ENCODE results near the gene CHRNA4. TPM values are rescaled to one million over a fixed set of nuclear protein-coding genes. Genes with fewer than 3 reads are reported as not detected.

CHRNA4 gene
- total and polyA plus RNA-seq, 2 of the 4 experiments (the other 2 are of a cell fraction): not detected

- H3K4ac ChIP-seq (ENCODE audit: low read depth, low read length): no peak overlapping the region
- H3K27ac ChIP-seq (ENCODE audit: insufficient read depth, low read length): no peak overlapping the region
- ATAC-seq (ENCODE audit: low read depth) (no peak), DNase-seq (no peak)
- H3K9ac ChIP-seq (ENCODE audit: low read depth, low read length): no peak overlapping the region
- H3K14ac ChIP-seq (replicated peaks; ENCODE audit: low read depth, low read length): no peak overlapping the region
- H3K4me2 ChIP-seq (ENCODE audit: low read depth, low read length): no peak overlapping the region
- no peaks in the 10 kb centered on the region for H4K20me1 ChIP-seq (ENCODE audit: insufficient read depth, low read length)
- no peaks in the 10 kb centered on the region for H3K9me1 ChIP-seq (ENCODE audit: insufficient read depth, low read length)
- no peak overlapping the region for H4K5ac ChIP-seq (ENCODE audit: low read depth, low read length)
- intact Hi-C loops (cut with micrococcal nuclease) (no loop called here), in situ Hi-C loops (cut with MboI; ENCODE audit: low sequenced_read_pairs) (no loop called here), dilution Hi-C loops (cut with HindIII; ENCODE audit: low sequenced_read_pairs, unreplicated experiment) (no loop called here)
- H3K18ac ChIP-seq (ENCODE audit: low read depth, low read length): no peak overlapping the region
- no peaks in the 10 kb centered on the region for H3K36me3 ChIP-seq (ENCODE audit: control insufficient read depth, insufficient read depth, low read length)
- BruUV-seq (replicated peaks): no TSS peak
- no peak overlapping the region for H2AK9ac ChIP-seq (replicated peaks; ENCODE audit: low read depth, low read length, poor library complexity)
- POLR2A ChIA-PET (ENCODE audit: unreplicated experiment): no interaction called here
- no peak overlapping the region for H2BK15ac ChIP-seq (ENCODE audit: low read depth, low read length)
- H3K56ac ChIP-seq (ENCODE audit: extremely low read depth, insufficient read depth, low read length): no peak overlapping the region
- peaks cover 2% of the 10 kb centered on the region for H3K27me3 ChIP-seq (ENCODE audit: control insufficient read depth, insufficient read depth, low read length)
- CTCF ChIA-PET: no interaction called here
- no peak overlapping the region for H2AFZ ChIP-seq (replicated peaks; ENCODE audit: low read length, poor library complexity)
- WGBS, 2 experiments (ENCODE audit: extremely low coverage in 2 of 2, insufficient read length in 1 of 2): 64% methylated on average over 7 of the region's 20 CpGs; no CpG with 5 or more reads in 1 of the 2 experiments
- H2BK20ac ChIP-seq (ENCODE audit: low read depth, low read length): no peak overlapping the region
- H3K4me3 ChIP-seq (ENCODE audit: insufficient read depth, low read depth, low read length): no peak overlapping the region
- H4K8ac ChIP-seq (ENCODE audit: low read depth in 2 of 2, low read length in 2 of 2): no peak overlapping the region
- TF ChIP-seq SMC3 (IDR thresholded peaks at IDR 0.05; ENCODE audit: low read depth, low read length): no peak
- TF ChIP-seq USF2 (IDR thresholded peaks at IDR 0.05; ENCODE audit: low read depth, low read length): no peak
- no peak for TF ChIP-seq BHLHE40 (IDR thresholded peaks at IDR 0.05; ENCODE audit: low read depth, low read length)
- no peak for TF ChIP-seq CEBPB (IDR thresholded peaks at IDR 0.05; ENCODE audit: low read depth, low read length)
- no peak for TF ChIP-seq NFE2L2 (IDR thresholded peaks at IDR 0.05; ENCODE audit: low read depth, low read length)
- no peak for TF ChIP-seq RCOR1 (IDR thresholded peaks at IDR 0.05; ENCODE audit: insufficient replicate concordance, low read length)
- TF ChIP-seq MAZ (IDR thresholded peaks at IDR 0.05; ENCODE audit: borderline replicate concordance, low read depth, low read length): no peak
- no peak for TF ChIP-seq RFX5 (IDR thresholded peaks at IDR 0.05; ENCODE audit: low read depth, low read length)
- TF ChIP-seq CHD1 (IDR thresholded peaks at IDR 0.05; ENCODE audit: low read depth, low read length): no peak
- H4K91ac ChIP-seq (ENCODE audit: insufficient read depth, low read depth, low read length): no peak overlapping the region
- no peak overlapping the region for H2BK120ac ChIP-seq (ENCODE audit: low read depth, low read length)
- H2BK5ac ChIP-seq (ENCODE audit: low read depth, low read length, poor library complexity, severe bottlenecking): no peak overlapping the region
- peaks cover 6% of the 10 kb centered on the region for H3K9me3 ChIP-seq (ENCODE audit: control insufficient read depth, insufficient read depth, low read length)
- no peak overlapping the region for H2AK5ac ChIP-seq (ENCODE audit: low read depth, low read length)
- no peaks in the 10 kb centered on the region for H3K79me1 ChIP-seq (ENCODE audit: low read depth in 1 of 2, low read length in 2 of 2)
- no peaks in the 10 kb centered on the region for H3K4me1 ChIP-seq (ENCODE audit: control insufficient read depth, insufficient read depth, low read length)
- no peak overlapping the region for H3K23ac ChIP-seq (ENCODE audit: low read depth, low read length)
Observed at GRCh38 chr20:63330084-63330760, 30.9 kb downstream of the CHRNA4 start.
